CD14-positive monocyte (primary cell): ENCODE data around the gene DYSF. TPM values are rescaled to one million over a fixed set of nuclear protein-coding genes. Genes with fewer than 3 reads are reported as not detected.

Experiments used
- DNase-seq, 3 donors: peaks; one replicate each; pipeline ENCODE4 v3.0.0-alpha.2; 2011 to 2022
- H2AFZ ChIP-seq: 2 replicates; pipeline ENCODE4 v1.6.0; 2012; ENCODE audit warnings: mild to moderate bottlenecking, low read depth, low read length, inconsistent platforms; ENCODE audit not compliant: insufficient read depth, poor library complexity, severe bottlenecking
- H3K27ac ChIP-seq, 2 donors: 1 replicate in 1 of 2; 2 replicates in 1 of 2; pipeline ENCODE4 v1.5.1; 2012 to 2013; ENCODE audit warnings: low read length in 2 of 2, control low read depth in 1 of 2, inconsistent platforms in 1 of 2, low read depth in 1 of 2, mild to moderate bottlenecking in 1 of 2
- H3K27me3 ChIP-seq, 2 donors: one replicate each; pipeline versions ENCODE4 v1.6.0 to v1.6.1; 2011 to 2013; ENCODE audit warnings: low read length in 2 of 2; ENCODE audit not compliant: control insufficient read depth in 2 of 2, insufficient read depth in 2 of 2
- H3K36me3 ChIP-seq, 2 donors: replicated peaks in 1 of 2; 1 replicate in 1 of 2; 2 replicates in 1 of 2; pipeline versions ENCODE4 v1.5.1 to v1.6.1; 2012 to 2013; ENCODE audit warnings: low read length in 2 of 2, control low read depth in 1 of 2, inconsistent platforms in 1 of 2, mild to moderate bottlenecking in 1 of 2; ENCODE audit not compliant: insufficient read depth in 2 of 2, control insufficient read depth in 1 of 2
- H3K4me1 ChIP-seq, 2 donors: 1 replicate in 1 of 2; 2 replicates in 1 of 2; pipeline versions ENCODE4 v1.5.1 to v1.6.1; 2012 to 2013; ENCODE audit warnings: low read length in 2 of 2, control low read depth in 1 of 2, inconsistent platforms in 1 of 2, mild to moderate bottlenecking in 1 of 2, moderate library complexity in 1 of 2; ENCODE audit not compliant: insufficient read depth in 2 of 2, control insufficient read depth in 1 of 2
- H3K4me2 ChIP-seq: replicated peaks from 2 replicates; pipeline ENCODE3; 2012; ENCODE audit warnings: low read length, moderate library complexity, mild to moderate bottlenecking; ENCODE audit not compliant: poor library complexity, severe bottlenecking; ENCODE audit errors: extremely low read depth
- H3K4me3 ChIP-seq, 3 experiments: fragments of 200-600 bp in 1 of 3; sonication (generic) in 1 of 3; replicated peaks in 1 of 3; 1 replicate in 2 of 3; 2 replicates in 1 of 3; pipeline ENCODE4 v1.5.1; 2011 to 2013; ENCODE audit warnings: low read length in 3 of 3, mild to moderate bottlenecking in 3 of 3, control low read depth in 2 of 3, low read depth in 2 of 3, inconsistent platforms in 1 of 3, moderate library complexity in 1 of 3
- H3K79me2 ChIP-seq: 2 replicates; pipeline ENCODE4 v1.6.0; 2012; ENCODE audit warnings: mild to moderate bottlenecking, control low read depth, inconsistent platforms, low read length, moderate library complexity; ENCODE audit not compliant: insufficient read depth
- H3K9ac ChIP-seq: 2 replicates; pipeline ENCODE4 v1.6.0; 2017; ENCODE audit warnings: low read length, mild to moderate bottlenecking; ENCODE audit not compliant: insufficient read depth, poor library complexity, severe bottlenecking
- H3K9me3 ChIP-seq, 2 donors: replicated peaks in 1 of 2; 1 replicate in 1 of 2; 2 replicates in 1 of 2; pipeline versions ENCODE4 v1.5.1 to v1.6.1; 2012 to 2013; ENCODE audit warnings: low read length in 2 of 2, control low read depth in 1 of 2; ENCODE audit not compliant: control insufficient read depth in 1 of 2, insufficient read depth in 1 of 2
- H4K20me1 ChIP-seq: 2 replicates; pipeline ENCODE4 v1.6.0; 2012; ENCODE audit warnings: mild to moderate bottlenecking, low read length, control low read depth, moderate library complexity; ENCODE audit not compliant: insufficient read depth
- H3K27ac Mint-ChIP-seq, 7 donors: one replicate each; pipeline ENCODE4 v1.8.0; 2020; ENCODE audit warnings: mild to moderate bottlenecking in 7 of 7, mixed read lengths in 7 of 7, moderate library complexity in 6 of 7, inconsistent platforms in 2 of 7
- H3K27me3 Mint-ChIP-seq, 3 donors: one replicate each; pipeline ENCODE4 v1.8.0; 2021 to 2022; ENCODE audit warnings: low read depth in 3 of 3, mild to moderate bottlenecking in 3 of 3, mixed read lengths in 3 of 3, moderate library complexity in 3 of 3, inconsistent platforms in 1 of 3
- H3K36me3 Mint-ChIP-seq, 2 donors: one replicate each; pipeline ENCODE4 v1.8.0; 2020; ENCODE audit warnings: mixed read lengths in 2 of 2, inconsistent platforms in 1 of 2, mild to moderate bottlenecking in 1 of 2
- H3K4me1 Mint-ChIP-seq: one replicate; pipeline ENCODE4 v1.8.0; 2020; ENCODE audit warnings: mild to moderate bottlenecking, mixed read lengths
- H3K4me3 Mint-ChIP-seq, 2 donors: one replicate each; pipeline ENCODE4 v1.8.0; 2020; ENCODE audit warnings: mild to moderate bottlenecking in 2 of 2, mixed read lengths in 2 of 2, moderate library complexity in 1 of 2
- H3K9me3 Mint-ChIP-seq, 7 donors: one replicate each; pipeline ENCODE4 v1.8.0; 2020 to 2022; ENCODE audit warnings: mixed read lengths in 7 of 7, mild to moderate bottlenecking in 6 of 7, moderate library complexity in 6 of 7, inconsistent platforms in 2 of 7
- WGBS: methylation state at CpG from one replicate; pipeline ENCODE4 v1.1.5; 2013; ENCODE audit warnings: missing lambda C conversion rate; ENCODE audit not compliant: insufficient coverage; 5-methylcytosine and 5-hydroxymethylcytosine counted together
- intact Hi-C, 2 donors: fragments of 100-400 bp; cut with micrococcal nuclease; formaldehyde crosslinking; loops; one replicate each; pipeline versions ENCODE4 v1.15.0 to v1.15.1; 2023
- polyA plus RNA-seq, 3 donors: library from polyadenylated mRNA; depleted of rRNA in 1 of 3; unstranded in 2 of 3; stranded (reverse) in 1 of 3; fragments of 300-500 nt in 2 of 3; fragments of >200 nt in 1 of 3; fragmentation: Illumina TruSeq in 2 of 3; gene quantifications; 1 replicate in 2 of 3; 2 replicates in 1 of 3; pipeline ENCODE4 v1.2.3, GENCODE V29; 2012 to 2021
- TF ChIP-seq, protein P1 (sequence below): fragments of 200-600 bp; IDR thresholded peaks from one replicate; pipeline ENCODE4 v1.8.0; 2022; ENCODE audit warnings: antibody characterized with exemption, mild to moderate bottlenecking

Gene DYSF
- polyA plus RNA-seq, 3 donors = 16.1 to 72.5 (median 31.2) TPM

DNA sequence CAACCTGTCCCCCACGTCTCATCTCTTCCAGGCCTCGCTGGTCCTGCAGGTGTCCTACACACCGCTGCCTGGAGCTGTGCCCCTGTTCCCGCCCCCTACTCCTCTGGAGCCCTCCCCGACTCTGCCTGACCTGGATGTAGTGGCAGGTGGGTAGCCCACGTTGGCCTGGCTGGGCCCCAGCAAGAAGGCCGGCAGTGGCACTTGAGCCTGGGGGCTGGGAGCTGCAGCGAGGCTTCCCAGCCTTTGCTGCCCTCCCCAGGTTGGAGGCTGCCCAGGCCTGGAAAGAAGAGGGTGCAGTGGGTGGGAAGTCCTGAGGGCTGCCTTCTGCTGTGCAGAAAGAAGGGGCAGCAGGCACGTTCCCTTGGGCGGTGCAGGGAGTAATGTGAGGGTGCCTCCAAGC lies 58.4 kb downstream of the DYSF start:
- Histone ChIP-seq H3K36me3 (peaks cover 59 to 95% of the 10 kb centered on the region in 2 donors), H3K4me2 (no peak overlapping the region), H3K9ac (no peak overlapping the region), H3K9me3 (no peaks in the 10 kb centered on the region), H3K4me3 (no peak overlapping the region), H3K79me2 (peaks cover 23% of the 10 kb centered on the region), H2AFZ (no peak overlapping the region), H3K27ac (no peak overlapping the region), H4K20me1 (peaks cover 97% of the 10 kb centered on the region), H3K27me3 (no peaks in the 10 kb centered on the region), H3K4me1 (no peaks in the 10 kb centered on the region)
- no peak overlapping the region for H3K4me3 Mint-ChIP-seq
- no peak for DNase-seq
- TF ChIP-seq, protein P1, sequence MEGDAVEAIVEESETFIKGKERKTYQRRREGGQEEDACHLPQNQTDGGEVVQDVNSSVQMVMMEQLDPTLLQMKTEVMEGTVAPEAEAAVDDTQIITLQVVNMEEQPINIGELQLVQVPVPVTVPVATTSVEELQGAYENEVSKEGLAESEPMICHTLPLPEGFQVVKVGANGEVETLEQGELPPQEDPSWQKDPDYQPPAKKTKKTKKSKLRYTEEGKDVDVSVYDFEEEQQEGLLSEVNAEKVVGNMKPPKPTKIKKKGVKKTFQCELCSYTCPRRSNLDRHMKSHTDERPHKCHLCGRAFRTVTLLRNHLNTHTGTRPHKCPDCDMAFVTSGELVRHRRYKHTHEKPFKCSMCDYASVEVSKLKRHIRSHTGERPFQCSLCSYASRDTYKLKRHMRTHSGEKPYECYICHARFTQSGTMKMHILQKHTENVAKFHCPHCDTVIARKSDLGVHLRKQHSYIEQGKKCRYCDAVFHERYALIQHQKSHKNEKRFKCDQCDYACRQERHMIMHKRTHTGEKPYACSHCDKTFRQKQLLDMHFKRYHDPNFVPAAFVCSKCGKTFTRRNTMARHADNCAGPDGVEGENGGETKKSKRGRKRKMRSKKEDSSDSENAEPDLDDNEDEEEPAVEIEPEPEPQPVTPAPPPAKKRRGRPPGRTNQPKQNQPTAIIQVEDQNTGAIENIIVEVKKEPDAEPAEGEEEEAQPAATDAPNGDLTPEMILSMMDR = no peak
- H3K27ac Mint-ChIP-seq = no peak overlapping the region
- no peaks in the 10 kb centered on the region for H3K9me3 Mint-ChIP-seq
- whole genome bisulfite sequencing = 88% methylated on average over 8 of the region's 10 CpGs
- H3K4me1 Mint-ChIP-seq = no peaks in the 10 kb centered on the region
- intact Hi-C loops = loop anchor here (2.0 to 5.0 kb wide), 2 partner anchors 49 to 51 kb away; no protein-coding TSS in a partner anchor
- H3K36me3 Mint-ChIP-seq = peaks cover 75 to 85% of the 10 kb centered on the region in 2 donors
- H3K27me3 Mint-ChIP-seq = peaks cover 0 to 3% (median 1%) of the 10 kb centered on the region in 3 donors

DNA sequence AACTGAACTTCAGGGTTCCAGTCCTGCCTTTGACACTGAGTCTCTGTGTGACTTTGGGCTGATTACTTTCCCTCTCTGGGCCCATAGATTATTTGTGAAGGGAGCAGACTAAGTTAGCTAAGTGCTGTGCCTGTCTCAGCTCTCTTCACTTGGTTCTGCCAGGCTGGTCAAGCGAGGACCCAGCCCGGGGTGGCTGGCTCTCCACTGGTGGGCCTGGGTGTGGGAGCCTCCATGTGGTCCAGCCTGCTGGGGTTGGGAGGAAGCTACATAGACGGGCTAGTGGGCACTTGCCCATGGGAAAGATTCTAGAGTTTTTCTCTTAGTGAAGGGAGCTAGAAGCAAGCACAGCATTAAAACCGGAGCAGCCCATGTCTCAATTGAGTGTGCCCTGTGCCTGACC lies 59.0 kb downstream of the DYSF start:
- Mint-ChIP-seq H3K4me1 (no peaks in the 10 kb centered on the region), H3K36me3 (peaks cover 78 to 85% of the 10 kb centered on the region in 2 donors), H3K27me3 (peaks cover 0 to 3% (median 2%) of the 10 kb centered on the region in 3 donors), H3K9me3 (no peaks in the 10 kb centered on the region), H3K4me3 (peak overlapping the region in 1 of 2 donors; percentile 37), H3K27ac (peak overlapping the region in 2 of 7 donors; percentile 10 to 53)
- Histone ChIP-seq H3K27ac (no peak overlapping the region), H4K20me1 (peaks cover 97% of the 10 kb centered on the region), H3K79me2 (peaks cover 17% of the 10 kb centered on the region), H3K4me3 (no peak overlapping the region), H3K4me2 (no peak overlapping the region), H3K9ac (no peak overlapping the region), H3K36me3 (peaks cover 63 to 95% of the 10 kb centered on the region in 2 donors), H3K27me3 (no peaks in the 10 kb centered on the region), H3K4me1 (no peaks in the 10 kb centered on the region), H2AFZ (no peak overlapping the region), H3K9me3 (no peaks in the 10 kb centered on the region)
- 88% methylated on average over 4 of the region's 4 CpGs for whole genome bisulfite sequencing
- intact Hi-C loops = loop anchor here in 1 of 2 donors (5.0 kb wide), 1 partner anchor 50 kb away; no protein-coding TSS in a partner anchor
- DNase-seq = no peak
- TF ChIP-seq, protein P1 = no peak
